ENCODE results near the gene NELL1.

The NELL1 gene

DNA sequence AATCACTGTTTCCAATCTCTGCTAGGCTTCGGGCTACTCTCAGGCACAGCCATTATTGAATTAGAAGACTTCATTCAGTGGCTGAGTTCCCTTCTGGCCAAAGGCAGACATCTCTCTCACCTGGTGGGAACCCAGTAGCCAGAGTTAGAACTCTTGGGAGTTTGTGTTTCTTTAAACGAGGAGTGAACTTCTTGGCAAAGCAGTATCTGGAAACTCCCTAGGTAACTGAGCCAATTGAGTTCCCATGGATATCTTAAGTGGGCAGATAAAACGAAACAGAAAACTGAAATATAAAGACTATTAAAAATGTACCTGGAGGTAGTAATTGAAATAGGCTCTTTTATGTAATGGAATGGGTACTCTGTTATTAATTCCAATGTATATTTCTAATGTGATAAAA, 125.6 kb downstream of the NELL1 start:
- TF ChIP-seq FOXP2 (optimal IDR thresholded peaks at IDR 0.05; ENCODE audit: borderline replicate concordance, extremely low read depth, extremely low read length, insufficient read depth) (no peak), TAF1 (IDR thresholded peaks at IDR 0.05; ENCODE audit: borderline replicate concordance, insufficient read depth, low read length) (no peak), SIN3A (IDR thresholded peaks at IDR 0.05; ENCODE audit: borderline replicate concordance, insufficient read depth, low read length) (no peak), POLR2AphosphoS5 (IDR thresholded peaks at IDR 0.05; ENCODE audit: low read depth, low read length) (no peak)
- TF ChIP-seq, protein P1, sequence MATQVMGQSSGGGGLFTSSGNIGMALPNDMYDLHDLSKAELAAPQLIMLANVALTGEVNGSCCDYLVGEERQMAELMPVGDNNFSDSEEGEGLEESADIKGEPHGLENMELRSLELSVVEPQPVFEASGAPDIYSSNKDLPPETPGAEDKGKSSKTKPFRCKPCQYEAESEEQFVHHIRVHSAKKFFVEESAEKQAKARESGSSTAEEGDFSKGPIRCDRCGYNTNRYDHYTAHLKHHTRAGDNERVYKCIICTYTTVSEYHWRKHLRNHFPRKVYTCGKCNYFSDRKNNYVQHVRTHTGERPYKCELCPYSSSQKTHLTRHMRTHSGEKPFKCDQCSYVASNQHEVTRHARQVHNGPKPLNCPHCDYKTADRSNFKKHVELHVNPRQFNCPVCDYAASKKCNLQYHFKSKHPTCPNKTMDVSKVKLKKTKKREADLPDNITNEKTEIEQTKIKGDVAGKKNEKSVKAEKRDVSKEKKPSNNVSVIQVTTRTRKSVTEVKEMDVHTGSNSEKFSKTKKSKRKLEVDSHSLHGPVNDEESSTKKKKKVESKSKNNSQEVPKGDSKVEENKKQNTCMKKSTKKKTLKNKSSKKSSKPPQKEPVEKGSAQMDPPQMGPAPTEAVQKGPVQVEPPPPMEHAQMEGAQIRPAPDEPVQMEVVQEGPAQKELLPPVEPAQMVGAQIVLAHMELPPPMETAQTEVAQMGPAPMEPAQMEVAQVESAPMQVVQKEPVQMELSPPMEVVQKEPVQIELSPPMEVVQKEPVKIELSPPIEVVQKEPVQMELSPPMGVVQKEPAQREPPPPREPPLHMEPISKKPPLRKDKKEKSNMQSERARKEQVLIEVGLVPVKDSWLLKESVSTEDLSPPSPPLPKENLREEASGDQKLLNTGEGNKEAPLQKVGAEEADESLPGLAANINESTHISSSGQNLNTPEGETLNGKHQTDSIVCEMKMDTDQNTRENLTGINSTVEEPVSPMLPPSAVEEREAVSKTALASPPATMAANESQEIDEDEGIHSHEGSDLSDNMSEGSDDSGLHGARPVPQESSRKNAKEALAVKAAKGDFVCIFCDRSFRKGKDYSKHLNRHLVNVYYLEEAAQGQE (IDR thresholded peaks at IDR 0.05; ENCODE audit: insufficient read depth in 1 of 2, low read depth in 2 of 2, low read length in 2 of 2): no peak

DNA sequence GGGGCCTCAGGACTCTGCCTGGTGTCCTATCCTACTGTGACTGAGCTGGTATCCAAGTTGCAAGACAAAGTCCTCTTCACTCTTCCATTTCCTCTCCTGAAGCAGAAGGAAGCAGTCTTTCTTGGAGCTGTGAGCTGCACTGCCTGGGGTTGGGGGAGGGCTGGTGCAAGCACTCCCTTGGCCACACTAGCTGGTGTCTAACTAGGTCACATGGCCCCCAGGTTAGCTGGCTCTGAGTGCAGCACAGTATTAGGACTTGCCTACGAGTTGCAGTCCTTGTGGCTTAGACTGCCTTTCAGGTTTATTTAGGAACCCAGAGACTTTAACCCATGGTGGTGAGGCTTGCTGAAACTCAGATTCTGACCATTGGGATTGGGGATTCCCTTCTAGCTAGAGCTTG, 138.9 kb downstream of the NELL1 start:
- no peak for TF ChIP-seq FOXP2 (optimal IDR thresholded peaks at IDR 0.05; ENCODE audit: borderline replicate concordance, extremely low read depth, extremely low read length, insufficient read depth)
- no peak for TF ChIP-seq SIN3A (IDR thresholded peaks at IDR 0.05; ENCODE audit: borderline replicate concordance, insufficient read depth, low read length)
- TF ChIP-seq TAF1 (IDR thresholded peaks at IDR 0.05; ENCODE audit: borderline replicate concordance, insufficient read depth, low read length): no peak
- TF ChIP-seq, protein P1 (IDR thresholded peaks at IDR 0.05; ENCODE audit: insufficient read depth in 1 of 2, low read depth in 2 of 2, low read length in 2 of 2): no peak
- no peak for TF ChIP-seq POLR2AphosphoS5 (IDR thresholded peaks at IDR 0.05; ENCODE audit: low read depth, low read length)

DNA sequence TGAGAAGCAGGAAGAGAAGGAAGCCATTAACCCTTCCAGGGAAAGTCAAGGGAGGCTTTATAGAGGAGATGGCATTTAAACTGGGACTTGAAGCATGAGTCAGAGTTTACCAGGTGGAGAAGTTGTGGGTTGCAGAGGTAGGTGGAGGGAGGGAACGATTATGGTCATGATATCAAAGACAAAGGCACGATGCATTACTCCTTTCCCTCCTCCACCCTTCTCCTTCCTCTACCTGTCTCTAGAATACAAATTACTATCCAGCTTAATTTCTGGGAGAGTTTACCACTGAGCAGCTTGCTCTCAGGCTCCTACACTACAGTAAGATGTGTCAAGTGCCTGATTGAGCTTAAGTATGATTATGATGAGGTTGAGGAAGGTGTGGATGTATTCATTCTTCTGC, 151.7 kb downstream of the NELL1 start:
- TF ChIP-seq, protein P1 (IDR thresholded peaks at IDR 0.05; ENCODE audit: insufficient read depth in 1 of 2, low read depth in 2 of 2, low read length in 2 of 2): no peak
- TF ChIP-seq SIN3A (IDR thresholded peaks at IDR 0.05; ENCODE audit: borderline replicate concordance, insufficient read depth, low read length): no peak
- no peak for TF ChIP-seq TAF1 (IDR thresholded peaks at IDR 0.05; ENCODE audit: borderline replicate concordance, insufficient read depth, low read length)
- no peak for TF ChIP-seq FOXP2 (optimal IDR thresholded peaks at IDR 0.05; ENCODE audit: borderline replicate concordance, extremely low read depth, extremely low read length, insufficient read depth)
- no peak for TF ChIP-seq POLR2AphosphoS5 (IDR thresholded peaks at IDR 0.05; ENCODE audit: low read depth, low read length)

DNA sequence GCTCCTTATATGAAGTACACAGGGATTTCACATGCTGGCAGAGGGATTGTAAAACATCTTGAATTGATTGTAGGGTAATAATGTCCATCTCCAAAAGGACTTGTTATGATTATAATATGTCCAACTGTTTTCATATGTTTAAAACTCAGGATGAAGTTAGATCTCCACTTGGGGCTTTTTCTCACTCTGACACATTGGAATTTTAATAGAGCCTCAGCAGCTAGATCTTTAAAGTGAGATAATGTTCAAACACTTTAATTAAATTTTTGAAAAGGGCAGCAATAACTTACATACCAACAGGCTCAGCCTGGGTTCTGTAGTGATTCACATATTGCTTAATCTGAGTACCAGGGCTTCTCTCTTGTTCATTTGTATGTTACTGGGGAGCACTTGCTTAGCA, 152.1 kb downstream of the NELL1 start:
- no peak for TF ChIP-seq POLR2AphosphoS5 (IDR thresholded peaks at IDR 0.05; ENCODE audit: low read depth, low read length)
- TF ChIP-seq, protein P1 (IDR thresholded peaks at IDR 0.05; ENCODE audit: insufficient read depth in 1 of 2, low read depth in 2 of 2, low read length in 2 of 2): no peak
- TF ChIP-seq FOXP2 (optimal IDR thresholded peaks at IDR 0.05; ENCODE audit: borderline replicate concordance, extremely low read depth, extremely low read length, insufficient read depth): no peak
- TF ChIP-seq TAF1 (IDR thresholded peaks at IDR 0.05; ENCODE audit: borderline replicate concordance, insufficient read depth, low read length): no peak
- TF ChIP-seq SIN3A (IDR thresholded peaks at IDR 0.05; ENCODE audit: borderline replicate concordance, insufficient read depth, low read length): no peak

DNA sequence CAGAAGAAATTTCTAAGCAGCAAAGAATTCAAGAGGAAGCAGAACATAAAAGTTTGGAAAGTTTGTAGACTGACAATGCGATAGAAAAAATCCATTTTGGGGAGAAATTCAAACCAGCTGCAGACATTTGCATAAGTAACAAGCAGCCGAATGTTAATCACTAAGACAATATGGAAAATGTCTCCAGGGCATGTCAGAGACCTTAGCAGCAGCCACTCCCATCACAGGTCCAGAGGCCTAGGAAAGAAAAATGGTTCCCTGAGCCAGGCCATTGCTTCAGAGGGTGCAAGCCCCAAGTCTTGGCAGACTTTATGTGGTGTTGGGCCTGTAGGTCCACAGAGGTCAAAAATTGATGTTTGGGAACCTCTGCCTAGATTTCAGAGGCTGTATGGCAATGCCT, 155.4 kb downstream of the NELL1 start:
- TF ChIP-seq POLR2AphosphoS5 (IDR thresholded peaks at IDR 0.05; ENCODE audit: low read depth, low read length) (no peak), SIN3A (IDR thresholded peaks at IDR 0.05; ENCODE audit: borderline replicate concordance, insufficient read depth, low read length) (no peak), TAF1 (IDR thresholded peaks at IDR 0.05; ENCODE audit: borderline replicate concordance, insufficient read depth, low read length) (no peak), FOXP2 (optimal IDR thresholded peaks at IDR 0.05; ENCODE audit: borderline replicate concordance, extremely low read depth, extremely low read length, insufficient read depth) (no peak)
- TF ChIP-seq, protein P1 (IDR thresholded peaks at IDR 0.05; ENCODE audit: insufficient read depth in 1 of 2, low read depth in 2 of 2, low read length in 2 of 2): no peak
